HL-60 (cell line): ENCODE results near the gene POU4F1.

Source experiments
- CTCF ChIP-seq: IDR thresholded peaks from one replicate; pipeline ENCODE4 v1.5.1; 2011; ENCODE audit warnings: low read length, control low read depth, inconsistent platforms; ENCODE audit not compliant: insufficient read depth
- GABPA ChIP-seq: IDR thresholded peaks from 2 replicates; pipeline ENCODE4 v1.6.1; 2012; ENCODE audit warnings: low read depth
- POLR2AphosphoS5 ChIP-seq: IDR thresholded peaks from 2 replicates; pipeline ENCODE4 v1.6.1; 2012; ENCODE audit warnings: low read depth
- REST ChIP-seq: IDR thresholded peaks from 2 replicates; pipeline ENCODE4 v1.6.1; 2012; ENCODE audit warnings: low read depth; ENCODE audit not compliant: insufficient replicate concordance
- SPI1 ChIP-seq: IDR thresholded peaks from 2 replicates; pipeline ENCODE4 v1.6.1; 2012; ENCODE audit warnings: low read depth, mild to moderate bottlenecking, borderline replicate concordance

- TF ChIP-seq CTCF = no peak
- TF ChIP-seq SPI1 = no peak
- no peak for TF ChIP-seq REST
- TF ChIP-seq POLR2AphosphoS5 = no peak
- TF ChIP-seq GABPA = no peak
Observed at GRCh38 chr13:78636495-78636894, 33.1 kb upstream of the POU4F1 start.
